H1 (cell line): Measurements from ENCODE around the gene WWC2. TPM values are rescaled to one million over a fixed set of nuclear protein-coding genes. Genes with fewer than 3 reads are reported as not detected.

Experiments used
- GTF2F1 ChIP-seq: IDR thresholded peaks from 2 replicates; pipeline ENCODE4 v1.6.1; 2012; ENCODE audit warnings: low read depth, low read length, improper control_type of control experiment, borderline replicate concordance
- SP1 ChIP-seq: IDR thresholded peaks from 2 replicates; pipeline ENCODE4 v1.6.1; 2011; ENCODE audit warnings: low read depth, low read length
- polyA plus RNA-seq, 7 experiments: library from polyadenylated mRNA; depleted of rRNA in 3 of 7; stranded (reverse) in 5 of 7; unstranded in 2 of 7; fragments of >200 nt in 5 of 7; fragments of 200-250 nt in 2 of 7; gene quantifications; 1 replicate in 5 of 7; 2 replicates in 1 of 7; 4 replicates in 1 of 7; pipeline versions ENCODE4 v1.2.1 to v1.2.3, GENCODE V29; 2011 to 2013; ENCODE audit warnings: missing spikeins in 2 of 7, mixed read lengths in 2 of 7
- total RNA-seq: library from RNA; stranded (reverse); fragmentation: NEBNext Ultra II Directional; extraction: Animal tissue kit (Norgen Biotek cat#: 25700); gene quantifications from 2 replicates; pipeline ENCODE4 v1.2.1, GENCODE V29; 2021
- TF ChIP-seq, protein P1 (sequence below): IDR thresholded peaks from 2 replicates; pipeline ENCODE4 v1.6.1; 2011; ENCODE audit warnings: low read depth, mild to moderate bottlenecking, low read length; ENCODE audit not compliant: insufficient read depth

WWC2 gene
- total and polyA plus RNA-seq, 2 of the 8 experiments (the other 6 are each of a cell fraction or from before 2014, with no cell fraction given): 17.6 to 135 TPM

DNA sequence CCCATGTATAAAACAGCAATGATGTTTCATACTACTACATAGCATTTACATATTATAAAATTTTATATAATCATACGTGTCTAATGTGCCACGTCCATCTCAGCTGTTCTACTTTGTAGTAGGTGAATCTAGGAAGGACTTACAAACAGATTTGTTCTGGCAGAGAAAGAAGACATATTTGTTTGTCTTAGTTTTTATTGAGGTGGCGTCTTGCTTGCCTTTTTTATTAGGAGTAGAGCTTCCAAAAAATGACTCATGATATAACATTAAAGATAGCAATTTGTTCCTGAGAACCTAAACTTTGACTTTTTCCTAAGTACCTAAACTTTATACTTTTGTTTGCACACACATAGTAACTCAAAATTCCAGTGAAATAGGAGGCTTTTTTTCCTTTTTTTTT, 156.4 kb downstream of the WWC2 start (continued):
- TF ChIP-seq, protein P1, sequence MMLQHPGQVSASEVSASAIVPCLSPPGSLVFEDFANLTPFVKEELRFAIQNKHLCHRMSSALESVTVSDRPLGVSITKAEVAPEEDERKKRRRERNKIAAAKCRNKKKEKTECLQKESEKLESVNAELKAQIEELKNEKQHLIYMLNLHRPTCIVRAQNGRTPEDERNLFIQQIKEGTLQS: no peak
- no peak for TF ChIP-seq GTF2F1
- no peak for TF ChIP-seq SP1
